ENCODE measurements around the gene ANKRD39. TPM values are rescaled to one million over a fixed set of nuclear protein-coding genes. Genes with fewer than 3 reads are reported as not detected.
A peak's percentile ranks its signal among the peaks of the same experiment; 100 is the strongest.

ANKRD39 gene
- total RNA-seq, 1 donor from 2014 or later: 9.4 TPM

DNA sequence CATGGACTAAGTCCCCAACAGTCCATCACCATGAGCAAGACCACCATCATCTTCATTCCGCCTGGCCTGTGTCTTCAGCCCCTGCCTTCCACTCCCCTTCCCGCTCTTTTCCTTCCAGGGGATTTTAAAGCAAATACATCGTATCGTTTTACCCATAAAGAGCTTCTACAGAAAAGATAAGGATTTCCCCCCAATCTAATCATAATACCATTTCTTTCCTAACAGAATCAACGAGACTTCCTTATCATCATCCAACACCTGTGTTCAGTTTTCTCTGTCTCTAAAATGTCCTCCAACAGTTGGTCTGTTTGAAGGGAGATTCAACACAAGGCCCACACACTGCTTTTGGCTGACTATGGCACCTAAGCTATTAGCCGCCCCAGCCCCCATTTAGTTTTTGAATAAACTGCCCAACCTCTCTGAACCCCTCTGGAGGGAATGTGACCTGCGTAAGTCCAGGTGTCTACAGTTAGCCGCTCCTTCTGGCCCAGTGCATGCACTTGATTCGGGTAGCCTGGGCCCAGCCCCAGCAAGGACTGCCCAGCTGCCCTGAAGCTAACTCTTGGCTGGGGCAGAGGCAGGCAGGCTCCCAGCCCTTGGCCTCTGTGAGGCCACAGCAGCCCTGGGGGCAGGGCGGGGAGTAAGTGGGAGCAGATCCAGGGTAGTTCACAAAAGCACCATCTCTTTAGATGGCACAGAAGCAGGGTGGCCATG, 37.4 kb upstream of the ANKRD39 start:
- DNase-seq: no peak
- Histone ChIP-seq H3K36me3 (no peaks in the 10 kb centered on the region), H3K4me1 (peaks cover 44% of the 10 kb centered on the region), H3K27ac (no peak overlapping the region), H3K27me3 (ENCODE audit: low read depth) (no peaks in the 10 kb centered on the region), H3K9me3 (no peaks in the 10 kb centered on the region), H3K4me3 (no peak overlapping the region)
- ATAC-seq: peak; percentile 4 to 47
- no peak for TF ChIP-seq CTCF (IDR thresholded peaks at IDR 0.05)
- intact Hi-C loops (cut with DNase I): no loop called here

- intact Hi-C loops (cut with DNase I): no loop called here
- Histone ChIP-seq H3K27me3 (ENCODE audit: low read depth) (no peaks in the 10 kb centered on the region), H3K9me3 (no peaks in the 10 kb centered on the region), H3K4me3 (no peak overlapping the region), H3K36me3 (no peaks in the 10 kb centered on the region), H3K27ac (no peak overlapping the region), H3K4me1 (peaks cover 46% of the 10 kb centered on the region)
- no peak for DNase-seq
- TF ChIP-seq CTCF (IDR thresholded peaks at IDR 0.05): no peak
- ATAC-seq: no peak
These were observed 36.3 kb upstream of the ANKRD39 start for GRCh38 chr2:96894151-96894531.

DNA sequence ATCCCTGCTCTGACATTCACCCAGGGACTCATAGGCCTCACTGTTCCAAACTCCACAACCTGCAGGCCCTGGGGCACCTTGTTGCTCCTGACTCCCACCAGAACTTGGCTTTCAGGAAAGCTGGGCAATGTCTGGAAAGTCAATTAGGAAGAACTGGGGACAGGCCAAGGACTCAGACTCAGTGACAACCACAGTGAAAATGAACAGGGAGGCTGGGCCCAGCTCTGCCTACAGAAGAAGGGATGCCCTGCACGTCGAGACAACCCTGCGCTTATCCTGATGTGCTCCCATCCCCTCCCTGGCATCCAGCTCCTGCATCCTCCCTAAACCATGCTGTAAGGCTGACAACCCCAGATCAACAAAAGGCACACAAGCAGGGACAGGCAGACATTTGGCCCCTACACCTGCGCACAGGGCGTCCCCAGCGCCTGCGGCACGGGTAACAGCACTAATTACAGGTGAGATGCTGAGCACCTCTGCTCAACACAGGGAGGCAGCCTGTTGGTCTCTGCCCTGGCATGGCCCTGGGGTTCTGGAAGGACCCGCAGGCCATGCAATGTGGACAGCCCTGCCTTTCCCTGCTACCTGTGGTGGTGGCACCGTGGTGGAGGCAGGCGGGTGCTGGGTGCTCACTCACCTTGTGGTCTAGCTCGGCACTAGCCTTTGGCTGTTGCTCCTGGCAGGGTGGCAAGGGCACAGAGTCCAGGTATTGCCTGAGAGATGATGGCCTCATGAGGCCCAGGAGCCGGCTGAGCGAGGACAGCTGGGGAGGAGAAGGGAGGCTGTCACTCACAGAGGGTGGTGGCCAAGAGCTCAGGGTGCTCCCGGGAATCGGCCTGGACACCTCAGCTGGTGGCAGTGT, 35.7 kb upstream of the ANKRD39 start:
- H3K4me3 ChIP-seq: no peak overlapping the region
- no peaks in the 10 kb centered on the region for H3K27me3 ChIP-seq (ENCODE audit: low read depth)
- TF ChIP-seq CTCF (IDR thresholded peaks at IDR 0.05): no peak
- H3K27ac ChIP-seq: no peak overlapping the region
- H3K9me3 ChIP-seq: no peaks in the 10 kb centered on the region
- no peak for ATAC-seq
- H3K4me1 ChIP-seq: peaks cover 46% of the 10 kb centered on the region
- intact Hi-C loops (cut with DNase I): no loop called here
- DNase-seq: no peak
- no peaks in the 10 kb centered on the region for H3K36me3 ChIP-seq

DNA sequence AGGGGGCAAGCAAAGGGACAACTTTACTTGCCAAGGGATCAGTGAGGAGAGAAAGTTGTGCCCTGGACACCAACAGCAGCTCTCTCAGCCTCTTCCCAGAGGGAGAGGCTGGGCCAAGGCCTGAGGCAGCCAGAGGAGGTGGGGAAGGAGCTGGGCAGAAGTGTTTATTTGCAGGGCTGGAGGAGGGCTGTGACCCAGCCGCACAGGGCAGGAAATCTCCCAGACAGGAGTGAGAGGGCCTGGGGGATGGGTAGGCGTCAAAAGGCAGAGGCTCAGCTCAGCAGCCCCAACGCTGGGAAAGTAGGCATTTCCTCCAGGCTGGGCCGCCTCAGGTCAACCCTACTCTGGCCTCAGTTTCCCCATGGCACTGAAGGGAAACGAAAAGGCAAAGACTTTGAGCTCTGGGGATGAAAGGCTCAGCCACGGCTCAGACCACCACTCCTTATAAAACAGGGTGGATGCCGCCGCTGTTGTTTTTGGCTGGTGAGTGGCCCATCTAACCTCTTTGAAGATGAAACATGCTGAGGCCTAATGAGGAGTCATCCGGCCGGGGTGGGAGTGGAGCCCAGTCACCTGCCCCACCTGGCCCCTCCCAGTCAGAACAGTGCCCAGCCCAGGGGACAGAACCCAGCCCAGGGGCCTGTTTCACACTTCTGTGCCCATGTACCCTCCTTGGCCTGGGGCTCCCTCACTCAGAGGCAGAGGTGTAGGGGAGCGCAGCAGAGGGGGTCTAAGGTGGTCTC, 33.9 kb upstream of the ANKRD39 start:
- TF ChIP-seq CTCF (IDR thresholded peaks at IDR 0.05): no peak
- ATAC-seq: peak; percentile 72 to 81
- peak; percentile 66 for DNase-seq
- Histone ChIP-seq H3K36me3 (no peaks in the 10 kb centered on the region), H3K27ac (no peak overlapping the region), H3K4me3 (no peak overlapping the region), H3K27me3 (ENCODE audit: low read depth) (no peaks in the 10 kb centered on the region), H3K4me1 (peaks cover 50% of the 10 kb centered on the region), H3K9me3 (no peaks in the 10 kb centered on the region)
- intact Hi-C loops (cut with DNase I): no loop called here

DNA sequence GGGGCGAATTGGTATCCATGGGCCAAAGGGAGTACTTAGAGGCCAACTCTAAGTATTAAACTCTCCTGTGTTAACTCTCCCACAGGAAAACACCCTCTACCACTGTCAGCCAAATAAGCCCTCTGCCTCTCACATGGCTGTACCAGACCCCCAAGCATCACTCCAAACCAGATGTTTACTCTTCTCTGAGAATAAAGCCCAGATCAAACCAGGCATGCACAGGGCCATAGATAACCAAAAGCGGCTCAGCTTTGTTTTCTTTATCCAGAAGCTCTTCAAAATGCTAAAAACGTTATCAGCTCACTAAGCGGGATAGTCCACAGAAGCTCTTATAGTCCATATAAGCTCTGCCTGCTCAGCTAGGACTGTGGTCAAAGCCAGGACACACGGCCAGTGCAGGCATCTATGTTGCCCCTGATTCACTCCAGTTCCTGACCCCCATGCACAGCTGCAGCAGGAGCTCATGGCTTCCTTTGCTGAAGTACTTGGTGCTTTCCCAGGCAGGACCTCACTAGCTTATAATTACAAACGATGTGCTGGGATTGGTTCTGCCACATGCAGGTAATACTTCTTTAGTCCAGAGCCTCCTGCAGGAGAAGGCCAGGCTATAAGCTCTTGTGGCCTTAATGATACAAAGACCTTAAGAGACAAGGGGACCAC, 33.0 kb upstream of the ANKRD39 start:
- no peak for DNase-seq
- Histone ChIP-seq H3K36me3 (no peaks in the 10 kb centered on the region), H3K9me3 (no peaks in the 10 kb centered on the region), H3K27ac (no peak overlapping the region), H3K4me3 (no peak overlapping the region), H3K4me1 (peaks cover 50% of the 10 kb centered on the region), H3K27me3 (ENCODE audit: low read depth) (no peaks in the 10 kb centered on the region)
- no peak for ATAC-seq
- intact Hi-C loops (cut with DNase I): no loop called here
- TF ChIP-seq CTCF (IDR thresholded peaks at IDR 0.05): no peak

All from lower lobe of right lung (tissue), 2 donors.